Kasumi-1 (cell line): ENCODE results near the gene ASCC3.

Experiments used
- DNase-seq, 2 experiments: peaks; one replicate each; lab custom pipeline; 2025; lab: John Stamatoyannopoulos, UW

Gene ASCC3

DNA sequence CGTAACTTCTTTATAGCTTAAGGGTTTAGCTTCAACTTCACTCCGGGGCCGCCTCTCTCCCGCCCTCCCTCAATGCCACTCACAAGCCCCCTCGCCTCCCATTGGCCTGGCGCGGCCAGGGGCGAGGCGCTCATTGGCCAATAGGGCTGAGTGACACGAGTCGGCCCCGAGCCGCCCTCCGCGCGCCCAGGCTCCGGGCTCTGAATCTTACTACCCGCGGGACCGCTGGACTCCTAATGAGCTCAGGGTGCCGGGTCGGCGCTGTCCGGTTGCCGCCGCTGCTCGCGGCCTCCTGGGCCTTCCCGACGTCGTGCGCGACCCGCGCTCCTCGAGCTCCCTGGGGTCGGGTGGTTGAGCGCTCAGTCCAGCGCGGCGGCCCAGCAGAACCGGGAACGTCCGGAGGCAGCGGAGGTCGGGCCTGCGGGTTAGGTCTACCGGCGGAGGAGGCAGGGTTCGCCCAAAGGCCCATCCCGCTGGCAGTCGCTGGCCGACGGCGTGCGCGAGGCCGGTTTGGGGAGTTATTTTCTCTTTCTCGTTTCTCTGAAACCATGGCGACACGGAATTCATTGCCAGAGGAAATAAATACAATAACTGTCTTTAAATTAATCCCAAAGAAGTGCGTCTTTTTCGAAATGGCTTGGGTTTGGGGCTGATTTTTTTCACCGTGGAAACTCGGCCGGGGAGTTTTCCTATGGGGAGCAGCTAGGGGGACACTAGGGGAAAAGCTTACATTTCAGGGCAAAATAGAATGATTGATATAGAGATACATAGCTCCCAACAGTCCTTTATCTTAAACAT is 416.0 kb downstream of the ASCC3 start, which contains the start of gene SIM1:
Gene SIM1, minus strand, starts transcription at position 19 of the 798 bp plus-strand sequence. CDS start 1,453 bp downstream, outside the sequence.
- DNase-seq, result peak; percentile 45 to 52

DNA sequence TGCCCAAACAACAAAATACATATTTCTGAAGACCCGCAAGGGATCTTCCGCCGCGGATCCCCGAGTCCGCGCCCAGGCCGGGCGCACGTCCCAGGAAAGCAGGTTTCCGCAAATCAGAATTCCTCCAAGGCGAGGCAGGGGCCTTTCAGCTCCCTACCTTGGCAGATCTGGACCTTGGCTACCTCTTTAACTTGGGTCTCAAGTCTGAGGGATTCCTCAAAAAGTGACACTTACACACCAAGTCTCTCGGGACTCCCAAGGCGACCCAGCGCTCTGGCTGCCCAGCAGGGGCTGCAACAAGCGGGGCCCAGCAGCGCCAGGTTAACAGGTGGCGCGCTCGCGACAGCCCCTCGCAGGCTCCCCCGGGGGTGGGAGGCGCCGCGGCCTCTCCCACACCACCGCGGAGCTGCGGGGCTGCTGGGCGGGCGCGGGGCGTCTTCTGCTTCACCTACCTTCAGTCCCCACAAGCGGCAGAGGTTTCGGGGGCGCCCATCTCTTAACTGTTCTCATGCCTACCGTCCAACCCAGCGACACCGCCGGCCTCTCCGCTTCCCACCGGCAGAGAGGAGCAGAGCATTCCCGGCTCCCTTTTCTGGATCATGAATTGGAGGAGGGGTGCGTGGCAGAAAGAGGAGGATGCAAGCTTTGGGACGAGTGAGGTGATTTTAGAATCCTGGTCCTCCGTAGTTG is 416.8 kb downstream of the ASCC3 start:
- DNase-seq, result no peak

DNA sequence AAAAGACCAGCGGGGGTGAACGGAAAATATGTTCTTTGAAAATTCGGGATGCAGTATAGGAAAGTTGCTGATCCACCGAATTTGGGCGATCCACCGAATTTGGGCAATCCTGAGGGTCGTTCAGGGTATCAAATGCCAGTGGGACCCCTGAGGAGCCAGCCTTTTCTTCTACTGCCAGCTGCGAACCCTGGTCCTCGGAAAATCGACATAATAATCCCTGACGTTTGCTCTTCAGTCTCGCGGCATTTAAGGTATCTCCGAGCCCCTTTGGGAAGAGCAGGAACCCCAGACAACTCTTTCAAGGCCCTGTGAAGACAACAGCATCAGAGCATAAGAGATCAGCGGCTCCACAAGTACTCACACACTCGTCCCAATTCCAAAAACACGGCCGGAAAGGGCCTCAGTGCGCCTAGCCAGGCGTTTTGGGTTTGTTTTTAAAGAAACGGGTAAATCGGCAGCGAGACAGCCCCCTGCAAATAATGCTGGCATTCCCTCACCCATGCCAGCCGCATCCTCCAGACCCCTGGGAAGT is 417.4 kb downstream of the ASCC3 start:
- DNase-seq, result no peak

DNA sequence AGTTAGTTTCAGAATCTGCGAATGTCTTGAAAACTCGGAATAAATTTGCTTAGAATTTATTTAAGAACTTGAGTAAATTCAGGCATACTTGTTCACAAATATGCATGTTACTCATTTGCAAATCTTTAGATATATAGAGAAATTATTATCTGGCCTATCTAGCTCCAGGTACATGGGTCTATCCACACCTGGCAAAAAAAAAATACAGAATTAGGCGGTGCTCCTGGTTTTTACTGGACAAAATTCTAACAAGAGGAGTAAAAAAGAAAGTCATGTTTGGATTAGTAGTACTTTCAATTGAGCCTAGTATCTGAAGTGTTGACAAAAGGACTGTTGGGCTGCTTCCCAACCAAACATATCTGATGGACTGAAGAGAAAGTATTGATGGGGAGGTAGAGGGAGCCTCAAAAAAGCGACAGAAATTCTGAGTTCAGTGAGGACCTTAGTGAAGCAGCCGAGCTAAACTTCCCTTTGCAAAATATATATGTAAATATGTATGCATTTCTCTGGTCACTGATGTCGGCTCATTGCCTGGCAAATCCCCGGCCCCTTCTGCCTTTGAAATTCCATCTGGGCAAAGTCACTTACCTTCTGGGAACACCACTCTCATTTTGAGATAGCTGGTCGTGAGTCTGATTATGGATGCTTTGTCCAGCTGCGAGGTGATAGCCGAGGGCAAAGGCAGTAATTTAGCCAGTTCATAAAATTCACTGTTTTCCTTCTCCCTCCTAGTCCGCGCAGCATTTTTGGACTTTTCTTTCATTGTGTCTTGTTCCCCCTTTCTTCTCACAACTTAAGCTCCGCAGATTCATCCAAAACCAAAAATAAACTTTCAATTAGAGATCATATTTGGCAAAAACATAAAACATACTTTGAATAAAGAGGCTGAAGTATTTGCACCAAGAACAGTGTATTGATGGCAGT is 418.2 kb downstream of the ASCC3 start:
- DNase-seq, result no peak

GRCh38 chr6:100461917-100462705 is 419.0 kb downstream of the ASCC3 start:
- DNase-seq, result no peak

DNA sequence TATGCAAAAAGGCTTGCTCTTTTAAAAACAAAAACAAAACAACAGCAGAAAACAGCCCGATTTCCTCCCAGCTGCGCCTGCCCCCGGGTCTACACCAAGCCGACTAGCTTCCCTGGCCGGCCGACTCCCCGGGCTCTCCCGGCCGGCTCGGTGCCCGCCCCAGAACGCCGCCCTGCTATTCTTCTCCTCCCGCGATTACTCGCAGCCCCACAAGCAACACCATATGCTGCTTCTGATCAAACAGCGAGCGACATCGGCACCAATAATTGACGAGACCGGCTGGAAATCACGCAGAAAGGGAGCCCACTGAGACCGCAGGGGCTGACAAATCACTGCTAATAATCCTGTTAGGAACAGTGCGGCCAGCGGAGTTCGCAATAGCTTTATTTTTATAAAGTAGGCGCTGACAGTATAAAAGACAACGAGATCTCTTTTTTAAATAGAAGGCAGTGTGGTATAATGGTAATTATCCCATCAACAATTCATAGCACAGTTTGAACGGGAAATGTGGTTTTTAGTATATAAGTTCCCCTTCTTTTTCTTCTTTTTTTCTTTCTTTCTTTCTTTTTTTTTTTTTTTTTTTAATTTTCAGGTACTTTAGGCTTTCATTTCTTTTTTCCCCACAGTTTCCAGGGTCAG is 419.7 kb downstream of the ASCC3 start:
- no peak for DNase-seq

- DNase-seq, result peak; percentile 18 to 30
Observed at GRCh38 chr6:100460650-100461204, 420.4 kb downstream of the ASCC3 start.

GRCh38 chr6:100459592-100460184 is 421.4 kb downstream of the ASCC3 start:
- no peak for DNase-seq

- DNase-seq, result no peak
Observed at GRCh38 chr6:100458841-100459591, 422.1 kb downstream of the ASCC3 start.
